GM10266 (cell line): ENCODE data around the gene MMP25.

Experiments
- DNase-seq: peaks from one replicate; pipeline ENCODE4 v3.0.0; 2012; ENCODE audit errors: extremely low spot score
- TF ChIP-seq, protein P1 (sequence below): IDR thresholded peaks from 2 replicates; pipeline ENCODE4 v1.5.1; 2012; ENCODE audit warnings: mild to moderate bottlenecking, low read depth; ENCODE audit not compliant: control insufficient read depth, insufficient read depth; ENCODE audit errors: missing control alignments

The MMP25 gene

DNA sequence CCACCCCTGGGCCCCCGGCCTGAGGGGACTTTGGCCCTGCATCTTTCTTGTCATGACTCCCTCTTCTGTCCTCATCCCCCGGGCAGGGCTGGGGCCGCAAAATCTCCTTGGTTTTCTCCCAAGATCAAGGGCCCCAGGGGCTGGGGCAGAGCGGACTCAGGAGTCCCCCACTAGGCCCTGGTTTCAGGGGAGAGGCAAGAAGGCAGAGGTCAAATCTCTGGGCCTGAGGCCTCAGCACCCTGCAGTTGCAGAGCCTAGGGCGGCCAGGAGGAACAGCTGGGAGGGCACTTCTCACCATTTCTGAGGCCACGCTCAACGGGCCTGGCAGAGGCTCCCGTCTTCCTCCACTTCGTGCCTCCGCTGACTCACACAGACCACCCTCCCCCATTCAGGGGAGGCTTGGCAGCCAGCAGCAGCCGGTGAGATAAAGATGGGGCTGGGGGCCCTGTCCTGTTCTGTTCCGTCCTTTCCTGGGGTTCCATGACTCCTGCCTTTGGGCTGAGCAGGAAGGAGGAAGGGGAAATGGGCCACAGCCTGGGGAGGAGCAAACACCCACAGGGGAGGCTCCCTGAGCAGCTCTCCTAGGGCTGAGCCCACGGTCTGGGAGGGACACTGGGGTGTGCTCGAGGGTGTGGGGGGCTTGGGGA, 40.4 kb downstream of the MMP25 start:
- TF ChIP-seq, protein P1, sequence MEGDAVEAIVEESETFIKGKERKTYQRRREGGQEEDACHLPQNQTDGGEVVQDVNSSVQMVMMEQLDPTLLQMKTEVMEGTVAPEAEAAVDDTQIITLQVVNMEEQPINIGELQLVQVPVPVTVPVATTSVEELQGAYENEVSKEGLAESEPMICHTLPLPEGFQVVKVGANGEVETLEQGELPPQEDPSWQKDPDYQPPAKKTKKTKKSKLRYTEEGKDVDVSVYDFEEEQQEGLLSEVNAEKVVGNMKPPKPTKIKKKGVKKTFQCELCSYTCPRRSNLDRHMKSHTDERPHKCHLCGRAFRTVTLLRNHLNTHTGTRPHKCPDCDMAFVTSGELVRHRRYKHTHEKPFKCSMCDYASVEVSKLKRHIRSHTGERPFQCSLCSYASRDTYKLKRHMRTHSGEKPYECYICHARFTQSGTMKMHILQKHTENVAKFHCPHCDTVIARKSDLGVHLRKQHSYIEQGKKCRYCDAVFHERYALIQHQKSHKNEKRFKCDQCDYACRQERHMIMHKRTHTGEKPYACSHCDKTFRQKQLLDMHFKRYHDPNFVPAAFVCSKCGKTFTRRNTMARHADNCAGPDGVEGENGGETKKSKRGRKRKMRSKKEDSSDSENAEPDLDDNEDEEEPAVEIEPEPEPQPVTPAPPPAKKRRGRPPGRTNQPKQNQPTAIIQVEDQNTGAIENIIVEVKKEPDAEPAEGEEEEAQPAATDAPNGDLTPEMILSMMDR, result no peak
- DNase-seq, result peak; percentile 8

GRCh38 chr16:3087243-3088235, 41.2 kb downstream of the MMP25 start:
- peak; percentile 47 for DNase-seq
- TF ChIP-seq, protein P1, result peak; percentile 67

GRCh38 chr16:3088450-3088849, 42.1 kb downstream of the MMP25 start:
- TF ChIP-seq, protein P1, result no peak
- DNase-seq, result peak; percentile 13

- peak; percentile 2 for DNase-seq
Observed at GRCh38 chr16:3088925-3089716, 42.8 kb downstream of the MMP25 start.

GRCh38 chr16:3089717-3090592, 43.6 kb downstream of the MMP25 start:
- peak; percentile 23 for DNase-seq
- TF ChIP-seq, protein P1, result no peak

More at GRCh38 chr16:3088925-3089716, 42.8 kb downstream of the MMP25 start:
- TF ChIP-seq, protein P1, result no peak

DNA sequence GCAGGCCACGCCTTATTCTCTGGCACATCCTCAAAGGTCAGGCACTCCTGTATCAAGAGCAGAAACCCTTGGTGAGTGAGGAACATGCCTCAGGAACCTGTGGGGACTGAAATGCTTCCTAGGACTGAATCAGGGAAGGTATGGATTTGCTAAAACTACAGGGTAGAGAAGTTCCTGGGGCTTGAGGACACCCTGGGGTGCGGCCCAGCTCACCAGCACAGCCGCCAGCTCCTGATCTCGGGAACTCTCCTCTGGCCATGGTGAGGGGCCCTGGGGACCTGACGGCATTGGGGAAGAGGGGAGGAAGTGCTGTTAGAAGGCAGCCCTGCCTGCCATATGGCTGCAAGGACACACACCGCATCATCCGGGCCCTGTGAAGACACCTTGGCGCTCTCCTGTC, 45.2 kb downstream of the MMP25 start:
- TF ChIP-seq, protein P1, result no peak
- DNase-seq, result peak; percentile 24
